ENCODE measurements around the gene EBI3.
"Not testable (repeated sequence)": the region's sequence is repeated elsewhere in the genome, so short reads cannot be mapped to it uniquely, and the experiment has no call there.

Gene EBI3

DNA sequence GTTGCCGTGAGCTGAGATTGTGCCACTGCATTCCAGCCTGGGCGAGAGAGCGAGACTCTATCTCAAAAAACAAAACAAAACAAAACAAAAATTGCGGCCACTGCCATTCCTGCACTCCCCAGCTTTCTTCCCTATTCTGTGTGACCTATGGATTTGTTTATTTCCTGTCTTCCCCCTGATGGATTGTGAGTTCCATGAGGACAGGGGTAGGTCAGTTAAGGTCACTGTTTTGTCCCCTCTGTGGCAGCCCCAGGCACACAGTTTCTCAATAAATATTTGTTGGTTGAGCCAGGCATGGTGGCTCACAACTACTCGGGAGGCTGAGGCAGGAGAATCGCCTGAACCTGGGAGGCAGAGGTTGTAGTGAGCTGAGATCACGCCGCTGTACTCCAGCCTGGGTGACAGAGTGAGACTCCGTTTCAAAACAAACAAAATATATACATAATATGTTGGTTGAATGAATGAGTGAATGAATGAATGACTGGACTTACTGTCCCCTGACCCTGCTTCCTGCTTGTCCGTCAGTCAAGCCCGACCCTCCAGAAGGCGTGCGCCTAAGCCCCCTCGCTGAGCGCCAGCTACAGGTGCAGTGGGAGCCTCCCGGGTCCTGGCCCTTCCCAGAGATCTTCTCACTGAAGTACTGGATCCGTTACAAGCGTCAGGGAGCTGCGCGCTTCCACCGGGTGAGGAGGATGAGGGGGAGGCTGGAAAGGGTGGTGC is 5.0 kb downstream of the EBI3 start:
- TF ChIP-seq, protein P1, sequence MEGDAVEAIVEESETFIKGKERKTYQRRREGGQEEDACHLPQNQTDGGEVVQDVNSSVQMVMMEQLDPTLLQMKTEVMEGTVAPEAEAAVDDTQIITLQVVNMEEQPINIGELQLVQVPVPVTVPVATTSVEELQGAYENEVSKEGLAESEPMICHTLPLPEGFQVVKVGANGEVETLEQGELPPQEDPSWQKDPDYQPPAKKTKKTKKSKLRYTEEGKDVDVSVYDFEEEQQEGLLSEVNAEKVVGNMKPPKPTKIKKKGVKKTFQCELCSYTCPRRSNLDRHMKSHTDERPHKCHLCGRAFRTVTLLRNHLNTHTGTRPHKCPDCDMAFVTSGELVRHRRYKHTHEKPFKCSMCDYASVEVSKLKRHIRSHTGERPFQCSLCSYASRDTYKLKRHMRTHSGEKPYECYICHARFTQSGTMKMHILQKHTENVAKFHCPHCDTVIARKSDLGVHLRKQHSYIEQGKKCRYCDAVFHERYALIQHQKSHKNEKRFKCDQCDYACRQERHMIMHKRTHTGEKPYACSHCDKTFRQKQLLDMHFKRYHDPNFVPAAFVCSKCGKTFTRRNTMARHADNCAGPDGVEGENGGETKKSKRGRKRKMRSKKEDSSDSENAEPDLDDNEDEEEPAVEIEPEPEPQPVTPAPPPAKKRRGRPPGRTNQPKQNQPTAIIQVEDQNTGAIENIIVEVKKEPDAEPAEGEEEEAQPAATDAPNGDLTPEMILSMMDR (IDR thresholded peaks at IDR 0.05; ENCODE audit: control extremely low read depth, extremely low read depth, low read depth, missing control alignments), result no peak
- POLR2A ChIA-PET, result no interaction called here
- DNase-seq (ENCODE audit: extremely low spot score), result no peak
- CTCF ChIA-PET, result interaction anchor here (0.7 to 4.6 kb wide), 5 partner anchors 9 to 166 kb away, joined by 3 to 35 read pairs (median 8); partner anchors contain the start of genes SH3GL1 and YJU2

DNA sequence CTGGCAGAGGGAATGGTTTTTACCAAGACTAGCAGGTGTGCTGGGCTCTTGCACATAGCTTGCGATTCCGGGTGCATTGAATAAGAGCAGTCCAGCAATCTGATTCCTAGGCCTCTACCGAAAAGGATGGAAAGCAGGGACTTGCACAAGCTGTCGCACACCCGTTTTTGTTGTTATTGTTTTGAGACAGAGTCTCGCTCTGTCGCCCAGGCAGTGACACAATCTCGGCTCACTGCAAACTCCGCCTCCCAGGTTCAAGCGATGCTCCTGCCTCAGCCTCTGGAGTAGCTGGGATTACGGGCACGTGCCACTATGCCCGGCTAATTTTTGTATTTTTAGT is 5.5 kb downstream of the EBI3 start:
- POLR2A ChIA-PET, result no interaction called here
- no peak for DNase-seq (ENCODE audit: extremely low spot score)
- TF ChIP-seq, protein P1 (IDR thresholded peaks at IDR 0.05; ENCODE audit: control extremely low read depth, extremely low read depth, low read depth, missing control alignments), result no peak
- CTCF ChIA-PET, result interaction anchor here (1.1 to 4.6 kb wide), 2 partner anchors 8 to 13 kb away, joined by 8 to 35 read pairs; no protein-coding TSS in a partner anchor

DNA sequence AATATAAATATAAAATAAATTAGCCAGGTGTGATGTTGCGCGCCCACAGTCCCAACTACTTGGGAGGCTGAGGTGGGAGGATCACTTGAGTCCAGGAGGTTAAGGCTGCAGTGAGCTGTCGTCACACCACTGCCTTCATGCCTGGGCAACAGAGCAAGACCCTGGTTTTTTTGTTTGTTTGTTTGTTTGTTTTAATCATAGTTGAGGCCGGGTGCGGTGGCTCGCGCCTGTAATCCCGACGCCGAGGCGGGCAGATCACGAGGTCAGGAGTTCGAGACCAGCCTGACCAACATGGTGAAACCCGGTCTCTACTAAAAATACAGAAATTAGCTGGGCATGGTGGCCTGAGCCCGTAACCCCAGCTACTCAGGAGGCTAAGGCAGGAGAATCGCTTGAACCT is 8.2 kb downstream of the EBI3 start:
- CTCF ChIA-PET, result interaction anchor here (1.1 kb wide), 1 partner anchor 9 kb away, joined by 4 read pairs; the partner anchor contains the start of gene YJU2
- DNase-seq (ENCODE audit: extremely low spot score); POLR2A ChIA-PET: not testable (repeated sequence)

DNA sequence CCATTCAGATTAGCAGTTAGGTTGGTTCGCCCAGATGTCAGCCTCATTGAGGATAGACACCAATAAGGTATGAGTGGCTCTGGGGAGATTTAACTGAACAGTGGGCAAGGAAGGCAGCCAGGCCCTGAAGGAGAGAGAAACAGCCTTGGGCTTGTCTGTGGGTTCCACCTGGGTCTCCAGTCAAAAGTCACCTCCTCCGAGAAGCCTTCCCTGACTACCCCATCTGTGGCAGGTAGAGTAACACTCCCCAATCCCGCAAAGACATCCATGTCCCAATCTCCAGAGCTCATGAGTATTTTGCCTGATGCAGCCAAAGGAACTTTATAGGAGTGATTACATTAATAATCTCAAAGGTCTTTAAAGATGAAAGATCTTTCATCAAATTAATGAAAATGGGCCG is 9.5 kb downstream of the EBI3 start:
- TF ChIP-seq, protein P1 (IDR thresholded peaks at IDR 0.05; ENCODE audit: control extremely low read depth, extremely low read depth, low read depth, missing control alignments), result no peak
- DNase-seq (ENCODE audit: extremely low spot score), result no peak
- ChIA-PET POLR2A (interaction anchor here (0.7 kb wide), 1 partner anchor 1473 kb away, joined by 3 read pairs; no protein-coding TSS in a partner anchor), CTCF (interaction anchor here (1.0 to 4.0 kb wide), 2 partner anchors 9 to 28 kb away, joined by 3 to 11 read pairs; partner anchors contain the start of gene EBI3)

DNA sequence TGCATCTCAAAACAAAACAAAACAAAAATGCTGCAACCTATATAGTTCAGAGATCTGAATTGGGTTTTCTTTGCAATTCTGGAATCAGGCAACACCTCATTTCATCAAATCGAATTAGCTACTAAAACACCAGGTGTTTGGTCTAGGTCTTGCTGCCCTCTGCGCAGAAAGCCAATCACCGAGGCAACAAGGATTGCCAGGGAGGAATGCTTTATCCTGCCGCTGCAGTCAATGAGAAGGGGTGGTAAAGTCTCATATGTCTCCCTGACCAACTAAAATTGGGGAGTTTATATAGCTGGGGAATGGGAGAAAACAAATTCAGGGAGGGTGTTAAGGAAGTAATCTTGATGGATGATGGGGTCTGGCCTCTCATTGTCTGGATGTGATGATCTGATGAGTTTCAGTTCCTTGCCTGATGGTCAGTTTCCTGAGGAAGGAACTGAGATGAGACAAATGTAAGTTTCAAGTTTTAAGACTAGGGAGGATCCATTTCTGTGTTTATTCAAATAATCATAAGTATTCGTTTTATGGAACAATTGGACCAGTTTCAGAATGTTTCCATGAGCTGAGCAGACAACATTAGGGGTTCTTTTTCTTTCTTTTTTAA is 12.6 kb downstream of the EBI3 start:
- CTCF ChIA-PET, result interaction anchor here (1.2 to 4.9 kb wide), 5 partner anchors 8 to 159 kb away, joined by 3 to 35 read pairs (median 7); partner anchors contain the start of genes EBI3 and SH3GL1
- TF ChIP-seq, protein P1 (IDR thresholded peaks at IDR 0.05; ENCODE audit: control extremely low read depth, extremely low read depth, low read depth, missing control alignments), result no peak
- DNase-seq (ENCODE audit: extremely low spot score), result no peak
- POLR2A ChIA-PET, result interaction anchor here (0.6 to 1.3 kb wide), 3 partner anchors 9 to 15 kb away, joined by 3 to 8 read pairs (median 6); no protein-coding TSS in a partner anchor

DNA sequence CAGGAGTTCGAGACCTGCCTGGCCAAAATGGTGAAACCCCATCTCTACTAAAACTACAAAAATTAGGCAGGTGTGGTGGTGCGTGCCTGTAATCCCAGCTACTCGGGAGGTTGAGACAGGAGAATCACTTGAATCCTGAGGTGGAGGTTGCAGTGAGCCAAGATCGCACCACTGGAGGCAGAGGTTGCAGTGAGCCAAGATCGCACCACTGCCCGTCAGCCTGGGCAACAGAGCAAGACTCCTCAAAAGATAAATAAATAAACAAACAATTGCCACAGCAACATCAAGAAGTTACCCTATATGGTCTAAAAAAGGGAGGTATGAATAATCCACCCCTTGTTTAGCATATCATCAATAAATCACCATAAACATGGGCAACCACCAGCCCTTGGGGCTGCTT is 16.6 kb downstream of the EBI3 start:
- CTCF ChIA-PET; POLR2A ChIA-PET; DNase-seq (ENCODE audit: extremely low spot score): not testable (repeated sequence)

DNA sequence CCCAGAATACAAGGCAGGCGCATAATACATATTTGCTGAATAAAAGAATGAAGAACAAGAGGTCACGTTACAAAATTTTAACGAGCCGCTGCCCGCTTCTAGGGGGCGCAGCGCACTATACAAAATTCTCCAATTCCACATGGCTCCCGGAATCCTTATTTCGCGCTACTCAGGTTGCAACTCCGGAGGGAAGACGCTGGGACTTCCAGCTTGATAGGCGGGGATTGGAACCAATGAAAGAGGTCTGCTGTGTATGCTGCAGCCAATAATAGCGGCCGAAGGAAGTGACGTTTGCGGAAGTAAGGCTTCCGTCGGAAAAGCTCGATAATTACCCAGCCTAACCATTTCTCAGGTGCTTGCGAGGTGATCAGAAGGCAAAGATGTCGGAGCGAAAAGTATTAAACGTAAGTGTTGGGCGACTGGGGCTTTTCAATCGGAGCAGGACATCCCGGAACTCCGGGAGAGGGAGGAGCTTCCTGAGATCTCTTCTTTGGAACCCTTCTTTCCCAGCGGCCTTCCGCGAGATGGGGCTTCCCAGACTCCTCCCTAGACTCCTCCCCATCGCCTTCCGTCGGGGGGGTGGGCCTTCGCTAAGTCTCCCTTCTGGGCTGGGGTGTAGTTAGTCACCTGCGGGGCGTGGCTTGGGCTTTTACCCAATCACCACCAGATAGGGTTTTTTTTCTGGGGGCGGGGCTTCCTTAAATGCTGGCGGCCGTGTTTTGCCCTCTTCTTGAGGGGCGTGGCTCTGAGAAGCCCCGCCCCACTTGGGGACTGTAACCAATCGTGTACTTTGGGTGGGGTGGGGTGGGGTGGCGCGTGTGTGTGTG is 17.7 kb downstream of the EBI3 start, which contains the start of gene YJU2:
Gene YJU2 (plus strand): TSS at position 314 of the 827 bp plus-strand sequence. CDS start 67 bp downstream, at position 381.
- TF ChIP-seq, protein P1 (IDR thresholded peaks at IDR 0.05; ENCODE audit: control extremely low read depth, extremely low read depth, low read depth, missing control alignments), result peak; percentile 58
- CTCF ChIA-PET, result interaction anchor here (0.7 to 1.2 kb wide), 5 partner anchors 9 to 278 kb away, joined by 3 to 15 read pairs (median 4); partner anchors contain the start of gene EBI3
- POLR2A ChIA-PET, result interaction anchor here (0.5 to 1.3 kb wide), 2 partner anchors 89 to 96 kb away, joined by 3 to 4 read pairs; no protein-coding TSS in a partner anchor
- DNase-seq (ENCODE audit: extremely low spot score), result peak; percentile 100

Data from GM10248 (cell line).